ENCODE measurements around the gene GTF2H4.
A peak's percentile ranks its signal among the peaks of the same experiment; 100 is the strongest.
"Not testable (repeated sequence)": the region's sequence is repeated elsewhere in the genome, so short reads cannot be mapped to it uniquely, and the experiment has no call there.

GTF2H4 gene

DNA sequence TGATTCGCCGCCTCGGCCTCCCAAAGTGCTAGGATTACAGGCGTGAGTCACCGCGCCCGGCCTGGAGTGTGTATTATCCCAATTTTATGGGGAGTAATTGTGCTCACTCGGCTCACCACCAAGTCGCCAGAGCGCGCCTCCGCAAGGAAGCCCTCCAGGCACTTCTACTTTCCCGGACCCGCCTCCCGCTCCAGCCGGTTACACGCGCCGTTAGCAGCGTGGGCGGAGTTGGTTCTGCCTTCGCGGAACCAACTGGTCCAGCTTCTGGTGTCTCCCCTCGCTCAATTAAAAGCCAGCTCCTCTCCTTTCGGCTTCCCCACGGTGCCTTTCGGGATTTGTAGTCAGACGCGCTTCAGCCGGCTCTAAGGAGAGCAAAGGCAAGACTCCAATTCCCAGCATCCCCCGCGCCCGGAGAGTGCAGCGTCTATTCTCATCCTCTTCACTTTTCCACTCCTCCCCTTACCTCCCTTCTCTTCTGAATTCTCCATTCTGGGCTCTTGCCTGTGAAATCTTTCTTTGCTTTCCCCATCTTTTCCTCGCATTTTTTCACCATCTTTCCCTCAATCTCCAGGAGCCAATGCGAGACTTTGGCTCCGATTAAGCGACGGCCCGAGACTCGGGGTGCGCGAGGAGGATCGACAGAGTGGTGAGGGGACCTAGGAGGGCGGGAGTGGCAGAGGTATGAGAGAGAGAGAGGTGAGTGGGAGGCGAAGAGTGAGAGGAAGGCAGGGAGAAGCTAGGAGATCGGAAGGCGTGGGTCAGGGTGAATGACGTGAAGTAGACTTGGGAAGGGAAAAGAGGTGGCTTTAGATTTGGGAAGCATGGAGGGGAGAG, at the start of gene GTF2H4:
GTF2H4 (plus strand) TSS at position 450 of the 834 bp plus-strand sequence.
- FAIRE-seq, result no peak
- peak; percentile 95 for DNase-seq (ENCODE audit: low spot score)

DNA sequence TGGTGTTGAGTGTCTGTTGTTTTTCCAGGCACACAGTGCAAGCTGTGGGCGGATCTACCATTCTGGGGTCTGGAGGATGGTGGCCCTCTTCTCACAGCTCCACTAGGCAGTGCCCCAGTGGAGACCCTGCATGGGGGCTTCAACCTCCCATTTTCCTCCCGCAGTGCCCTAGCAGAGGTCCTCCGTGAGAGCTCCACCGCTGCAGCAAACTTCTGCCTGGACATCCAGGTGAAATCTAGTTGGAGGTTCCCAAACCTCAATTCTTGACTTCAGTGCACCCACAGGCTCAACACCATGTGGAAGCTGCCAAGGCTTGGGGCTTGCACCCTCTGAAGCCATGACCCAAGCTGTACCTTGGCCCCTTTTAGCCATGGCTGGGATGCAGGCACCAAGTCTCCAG, 48.3 kb upstream of the GTF2H4 start:
- not testable (repeated sequence) for DNase-seq (ENCODE audit: low spot score); FAIRE-seq

DNA sequence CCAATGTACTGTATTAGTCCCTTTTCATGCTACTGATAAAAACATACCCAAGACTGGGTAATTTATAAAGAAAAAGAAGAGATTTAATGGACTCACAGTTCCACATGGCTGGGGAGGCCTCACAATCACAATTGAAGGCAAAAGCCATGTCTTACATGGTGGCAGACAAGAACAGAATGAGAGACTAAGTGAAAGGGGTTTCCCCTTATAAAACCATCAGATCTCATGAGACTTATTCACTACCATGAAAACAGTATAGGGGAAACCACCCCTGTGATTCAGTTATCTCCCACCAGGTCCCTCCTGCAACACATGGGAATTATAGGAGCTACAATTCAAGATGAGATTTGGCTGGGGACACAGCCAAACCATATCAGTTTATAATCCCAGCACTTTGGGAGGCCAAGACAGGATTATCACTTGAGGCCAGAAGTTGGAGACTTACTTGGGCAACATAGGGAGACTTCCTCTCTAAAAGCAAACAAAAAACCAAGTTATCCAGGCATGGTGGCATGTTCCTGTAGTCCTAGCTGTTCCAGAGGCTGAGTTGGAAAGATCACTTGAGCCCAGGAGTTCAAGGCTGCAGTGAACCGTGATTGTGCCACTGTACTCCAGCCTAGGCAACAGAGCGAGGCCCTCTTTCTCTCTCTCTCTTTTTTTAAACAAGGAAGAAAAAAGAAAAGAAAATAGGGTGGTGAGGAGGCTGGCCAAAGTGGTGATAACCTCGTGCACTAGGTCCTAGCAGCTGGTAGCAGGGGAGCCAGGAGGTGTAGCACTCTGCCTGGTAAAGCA, 46.6 kb upstream of the GTF2H4 start:
- FAIRE-seq (no peak), DNase-seq (ENCODE audit: low spot score) (no peak)

DNA sequence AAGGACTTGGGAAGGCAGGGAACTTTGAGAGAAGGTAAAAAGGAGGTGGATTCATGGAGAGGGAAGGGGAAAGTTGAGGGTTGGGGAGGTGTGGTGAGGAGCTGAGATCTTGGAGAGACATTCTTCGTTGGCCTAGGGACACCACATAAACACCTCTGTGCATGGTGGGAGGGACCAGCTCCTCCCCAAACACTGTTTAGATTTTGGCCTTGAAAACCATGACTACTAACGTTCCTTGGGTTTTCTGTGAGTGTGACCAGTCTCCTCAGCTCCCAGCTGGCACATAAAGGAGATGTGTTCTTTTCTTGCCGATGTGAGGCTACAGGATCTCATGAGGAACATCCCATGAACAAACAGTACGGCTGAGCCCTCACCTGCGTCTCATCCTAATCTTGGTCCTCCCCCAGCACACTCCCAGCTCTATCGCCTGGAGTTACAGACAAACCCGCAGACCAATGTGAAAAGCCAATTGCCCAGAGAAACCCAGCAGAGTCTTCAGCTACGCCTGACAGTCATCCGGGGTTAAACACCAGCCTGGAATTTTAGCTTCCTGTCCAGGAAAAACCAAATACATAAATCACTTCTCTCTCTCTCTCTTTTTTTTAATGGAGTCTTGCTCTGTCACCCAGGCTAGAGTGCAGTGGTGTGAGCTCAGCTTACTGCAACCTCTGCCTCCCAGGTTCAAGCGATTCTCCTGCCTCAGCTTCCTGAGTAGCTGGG, 45.7 kb upstream of the GTF2H4 start:
- FAIRE-seq, result no peak

DNA sequence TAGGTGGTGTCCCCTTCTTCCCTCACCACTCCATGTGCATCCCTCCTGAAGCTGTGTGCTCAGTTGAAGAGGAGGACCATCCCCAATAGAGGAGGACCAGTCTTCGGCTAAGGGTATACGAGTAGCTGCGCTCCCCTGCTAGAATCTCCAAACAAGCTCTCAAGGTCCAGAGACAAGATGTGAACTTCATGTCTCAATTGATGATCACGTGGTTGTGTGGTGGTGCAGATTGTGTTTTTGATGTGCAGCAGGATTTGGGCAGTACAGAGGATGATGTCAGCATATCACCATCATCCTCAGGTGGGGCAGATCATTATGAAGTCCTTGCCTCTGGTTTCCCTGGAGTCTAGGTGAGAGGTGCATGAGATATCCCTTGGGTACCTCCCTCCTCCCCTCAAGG, 43.7 kb upstream of the GTF2H4 start:
- FAIRE-seq (no peak), DNase-seq (ENCODE audit: low spot score) (no peak)

More for the DNA sequence above, 45.7 kb upstream of the GTF2H4 start:
- DNase-seq (ENCODE audit: low spot score), result no peak

DNA sequence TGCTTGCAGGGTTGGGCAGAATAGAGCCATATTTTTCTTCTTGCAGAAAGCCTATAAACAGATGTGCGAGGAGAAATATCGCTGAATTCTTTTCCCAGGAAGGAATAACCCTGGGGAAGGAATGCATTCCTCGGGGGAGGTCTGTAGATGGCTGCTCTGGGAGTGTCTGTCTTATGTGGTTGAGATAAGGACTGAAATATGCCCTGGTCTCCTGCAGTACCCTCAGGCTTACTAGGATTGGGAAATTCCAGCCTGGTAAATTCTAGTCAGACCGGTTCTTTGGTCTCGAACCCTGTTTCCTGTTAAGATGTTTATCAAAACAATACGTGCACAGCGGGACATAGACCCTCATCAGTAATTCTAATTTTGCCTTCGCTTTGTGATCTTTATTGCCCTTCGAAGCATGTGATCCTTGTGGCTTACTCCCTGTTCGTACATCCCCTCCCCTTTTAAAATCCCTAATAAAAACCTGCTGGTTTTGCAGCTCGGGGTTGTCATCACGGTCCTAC, 38.7 kb upstream of the GTF2H4 start:
- DNase-seq (ENCODE audit: low spot score); FAIRE-seq: not testable (repeated sequence)

DNA sequence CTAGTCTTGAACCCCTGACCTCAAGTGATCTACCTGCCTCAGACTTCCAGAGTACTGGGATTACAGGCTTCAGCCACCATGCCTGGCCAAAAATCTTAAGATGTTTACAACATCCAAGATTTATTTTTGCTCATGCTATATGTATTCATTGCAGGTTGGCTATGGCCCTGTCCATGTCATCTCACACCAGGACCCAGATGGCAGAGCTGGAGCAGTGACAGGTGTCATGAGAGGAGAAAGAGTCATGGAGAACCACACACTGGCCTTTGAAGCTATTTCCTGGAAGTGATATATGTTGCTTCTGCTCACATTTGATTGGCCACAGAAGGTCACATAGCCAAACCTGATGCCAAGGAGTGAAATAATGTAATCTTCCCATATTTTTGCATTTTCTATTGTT, 37.5 kb upstream of the GTF2H4 start:
- FAIRE-seq, result no peak
- DNase-seq (ENCODE audit: low spot score), result no peak

DNA sequence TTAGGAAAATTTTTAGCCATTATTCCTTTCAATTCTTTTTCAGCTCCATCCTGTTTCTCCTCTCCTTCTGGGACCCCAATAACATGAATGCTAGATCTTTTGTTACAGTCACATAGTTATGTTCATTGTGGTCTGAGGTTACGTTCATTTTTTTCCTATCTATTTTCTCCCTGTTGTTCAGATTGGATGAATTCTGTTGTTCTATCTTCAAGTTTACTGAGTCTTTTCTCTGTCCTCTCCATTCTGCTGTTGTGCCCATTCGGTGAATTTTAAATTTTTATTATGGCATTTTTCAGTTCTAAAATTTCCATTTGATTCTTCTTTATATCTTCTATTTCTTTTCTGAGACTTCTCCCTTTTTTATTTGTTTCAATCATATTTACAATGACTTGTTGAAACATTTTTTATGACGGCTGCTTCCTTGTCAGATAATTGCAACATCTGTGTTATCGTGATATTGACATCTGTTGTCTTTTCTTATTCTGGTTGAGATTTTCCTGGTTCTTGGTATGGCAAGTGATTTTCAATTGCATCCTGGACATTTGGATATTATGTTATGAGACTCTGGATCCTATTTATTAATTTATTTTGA, 36.3 kb upstream of the GTF2H4 start:
- DNase-seq (ENCODE audit: low spot score) (no peak), FAIRE-seq (no peak)

DNA sequence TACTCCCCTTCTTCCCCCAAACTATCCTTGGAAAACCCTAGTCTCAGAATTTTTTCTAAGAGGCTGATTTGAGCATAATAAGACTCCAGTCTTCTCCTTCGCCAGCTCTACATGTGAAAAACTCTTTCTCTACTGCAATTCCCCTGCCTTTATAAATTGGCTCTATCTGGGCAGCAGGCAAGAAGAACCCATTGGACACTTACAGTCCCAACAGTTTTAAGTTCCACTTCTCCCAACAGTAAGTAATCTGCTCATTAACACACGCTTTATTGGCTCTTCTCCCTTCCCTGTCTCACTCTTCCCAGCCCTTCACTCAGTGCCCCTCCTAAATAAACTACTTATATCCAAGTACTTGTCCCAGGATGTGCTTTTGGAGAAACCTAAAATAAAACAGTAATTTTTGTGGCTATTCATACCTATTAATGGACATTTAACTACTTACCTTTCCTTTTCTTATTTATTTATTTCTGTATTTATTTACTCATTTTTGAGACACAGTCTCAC, 34.8 kb upstream of the GTF2H4 start:
- DNase-seq (ENCODE audit: low spot score) (no peak), FAIRE-seq (no peak)

DNA sequence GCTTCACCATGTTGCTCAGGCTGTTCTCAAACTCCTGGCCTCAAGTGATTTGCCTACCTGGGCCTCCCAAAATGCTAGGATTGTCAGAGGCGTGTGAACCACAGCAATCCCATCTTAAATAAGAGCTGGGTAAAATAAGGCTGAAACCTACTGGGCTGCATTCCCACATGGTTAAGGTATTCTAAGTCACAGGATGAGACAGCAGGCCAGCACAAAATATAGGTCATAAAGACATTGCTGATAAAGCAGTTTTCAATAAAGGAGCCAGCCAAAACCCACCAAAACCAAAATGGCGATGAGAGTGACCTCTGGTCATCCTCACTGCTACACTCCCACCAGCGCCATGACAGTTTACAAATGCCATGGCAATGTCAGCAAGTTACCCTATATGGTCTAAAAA, 34.2 kb upstream of the GTF2H4 start:
- not testable (repeated sequence) for FAIRE-seq; DNase-seq (ENCODE audit: low spot score)

DNA sequence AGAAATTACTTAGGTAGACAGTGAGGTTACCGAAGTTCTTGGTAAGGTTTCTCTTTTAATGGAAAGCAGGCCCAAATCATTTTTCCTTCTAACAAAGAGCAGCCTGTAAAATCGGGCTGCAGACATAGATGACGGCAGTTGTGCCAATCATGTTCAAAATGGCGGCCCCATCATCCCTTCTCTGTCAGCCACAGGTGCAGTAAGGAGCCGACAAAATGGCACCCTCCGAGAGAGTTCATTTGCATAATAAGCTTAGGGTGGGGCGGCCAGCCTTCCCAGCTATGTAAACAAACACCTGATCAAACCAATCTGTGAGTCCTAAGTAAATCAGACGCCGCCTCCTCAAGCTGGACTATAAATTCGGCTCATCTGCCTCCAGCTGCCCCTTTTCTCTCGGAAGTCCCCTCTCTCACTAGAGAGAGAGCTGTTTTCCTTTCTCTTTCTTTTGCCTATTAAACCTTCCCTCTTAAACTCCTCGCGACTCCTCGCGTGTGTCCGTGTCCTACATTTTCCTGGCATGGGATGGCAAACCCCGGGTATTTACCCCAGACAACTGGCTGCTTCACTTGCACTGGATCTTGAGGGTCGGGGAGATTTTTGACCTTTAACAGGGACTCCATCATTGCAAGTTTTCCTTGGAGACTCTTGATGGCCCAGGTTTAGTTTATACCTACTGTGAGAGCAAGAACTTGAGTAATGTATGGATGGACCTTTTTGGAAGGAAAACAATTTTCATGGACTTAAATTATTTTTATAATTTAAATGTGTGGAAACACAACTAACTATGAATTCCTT, 32.6 kb upstream of the GTF2H4 start:
- FAIRE-seq (no peak), DNase-seq (ENCODE audit: low spot score) (no peak)

DNA sequence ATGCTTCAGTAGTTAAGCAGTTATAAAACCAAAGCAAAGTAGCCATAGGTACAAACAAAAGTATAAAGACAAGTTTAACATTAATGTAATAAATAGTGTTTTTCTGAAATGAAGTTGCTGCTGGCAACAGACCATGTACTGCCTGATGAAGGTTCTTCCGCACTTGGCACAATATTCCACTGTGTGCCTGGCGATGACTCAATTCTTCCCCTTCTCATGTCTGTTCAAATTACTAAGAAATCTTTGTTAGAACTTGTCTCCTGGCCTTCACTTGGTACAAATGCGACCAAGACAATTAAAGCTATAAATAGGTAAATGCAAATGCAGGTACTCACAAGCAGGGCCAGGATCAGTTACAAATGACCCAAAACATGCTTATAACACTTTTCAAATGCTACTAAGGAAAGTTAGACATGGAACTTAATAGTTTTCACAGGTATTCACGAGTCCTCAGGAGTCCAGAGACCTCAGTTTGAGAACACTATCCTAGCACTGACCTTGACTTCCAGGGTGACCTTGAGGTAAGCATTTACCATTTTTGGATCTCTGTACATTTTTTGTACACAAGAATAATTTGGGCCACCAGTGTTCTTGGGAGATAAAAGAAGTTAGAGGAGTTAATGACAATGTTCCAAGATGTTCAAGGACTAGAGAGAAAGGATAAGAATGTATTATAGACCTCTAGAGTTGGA, 31.8 kb upstream of the GTF2H4 start:
- DNase-seq (ENCODE audit: low spot score) (peak; percentile 64), FAIRE-seq (no peak)

DNA sequence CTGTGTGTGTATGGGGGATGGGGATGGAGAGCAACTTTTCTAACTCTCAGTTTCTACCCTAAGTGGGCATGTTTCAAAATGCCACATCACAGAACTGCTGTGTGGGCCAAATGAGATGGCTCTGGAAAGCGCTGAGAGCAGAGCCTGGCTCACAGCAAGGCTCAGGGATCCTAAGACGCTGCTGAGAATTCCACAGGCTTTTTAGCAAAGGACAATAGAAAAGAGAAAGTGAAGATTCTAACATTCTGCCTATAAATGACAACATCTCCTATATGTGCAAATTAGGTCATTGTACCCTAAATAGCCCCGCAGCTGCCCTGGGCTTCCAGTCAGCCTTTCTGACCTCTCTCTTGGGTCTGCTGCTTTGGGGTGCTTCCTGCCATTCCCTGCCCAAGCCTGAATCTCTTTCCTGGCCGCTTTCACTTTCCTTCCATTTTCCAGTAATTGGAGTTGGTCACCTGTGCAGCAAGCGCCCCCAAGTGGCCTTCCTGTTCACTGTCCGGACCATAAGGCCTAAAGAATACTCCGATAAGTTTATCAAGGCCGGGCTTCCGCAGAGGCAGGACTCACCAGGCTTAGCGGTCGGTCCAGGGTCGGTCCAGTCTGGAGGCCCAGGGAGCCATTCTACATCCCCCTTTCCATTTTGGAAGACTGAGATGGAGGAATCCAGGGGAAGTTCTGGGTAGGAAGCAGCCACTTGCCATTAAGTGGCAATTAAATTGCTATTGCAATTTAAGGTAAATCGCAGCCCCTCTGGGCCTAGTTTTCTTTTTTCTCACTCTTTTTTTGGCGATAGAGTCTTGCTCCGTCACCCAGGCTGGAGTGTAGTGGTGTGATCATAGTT, 30.4 kb upstream of the GTF2H4 start:
- DNase-seq (ENCODE audit: low spot score) (peak; percentile 86), FAIRE-seq (no peak)

DNA sequence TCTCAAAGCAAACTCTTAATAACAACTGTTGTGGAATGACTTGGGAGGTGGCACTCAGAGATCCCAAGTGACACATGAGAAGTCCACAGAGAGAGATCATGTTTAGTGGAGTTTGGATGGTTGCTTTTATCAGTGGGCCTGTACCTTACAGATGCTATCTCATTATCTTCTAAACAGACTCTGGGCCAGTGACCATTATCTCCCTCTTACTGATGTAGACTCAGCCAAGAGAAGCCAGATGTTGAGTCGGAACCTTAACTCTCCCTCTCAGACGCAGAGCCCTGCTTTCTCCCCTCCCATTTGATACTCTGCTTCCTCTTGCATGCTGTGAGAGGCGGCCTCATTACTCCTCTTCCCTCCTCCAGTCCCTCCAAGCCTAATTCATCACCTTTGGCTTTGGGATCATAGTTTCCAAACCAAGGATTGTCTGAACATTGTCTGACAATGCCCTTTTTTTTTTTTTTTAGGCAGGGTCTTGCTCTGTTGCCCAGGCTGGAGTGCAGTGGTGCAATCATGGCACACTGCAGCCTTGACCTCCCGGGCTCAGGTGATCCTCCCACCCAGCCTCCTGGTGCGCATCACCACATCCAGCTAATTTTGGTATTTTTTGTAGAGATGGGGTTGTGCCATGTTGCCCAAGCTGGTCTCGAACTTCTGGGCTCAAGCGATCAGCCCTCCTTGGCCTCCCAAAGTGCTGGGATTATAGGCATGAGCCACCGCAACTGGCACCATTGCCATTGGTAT, 28.2 kb upstream of the GTF2H4 start:
- DNase-seq (ENCODE audit: low spot score), result no peak

DNA sequence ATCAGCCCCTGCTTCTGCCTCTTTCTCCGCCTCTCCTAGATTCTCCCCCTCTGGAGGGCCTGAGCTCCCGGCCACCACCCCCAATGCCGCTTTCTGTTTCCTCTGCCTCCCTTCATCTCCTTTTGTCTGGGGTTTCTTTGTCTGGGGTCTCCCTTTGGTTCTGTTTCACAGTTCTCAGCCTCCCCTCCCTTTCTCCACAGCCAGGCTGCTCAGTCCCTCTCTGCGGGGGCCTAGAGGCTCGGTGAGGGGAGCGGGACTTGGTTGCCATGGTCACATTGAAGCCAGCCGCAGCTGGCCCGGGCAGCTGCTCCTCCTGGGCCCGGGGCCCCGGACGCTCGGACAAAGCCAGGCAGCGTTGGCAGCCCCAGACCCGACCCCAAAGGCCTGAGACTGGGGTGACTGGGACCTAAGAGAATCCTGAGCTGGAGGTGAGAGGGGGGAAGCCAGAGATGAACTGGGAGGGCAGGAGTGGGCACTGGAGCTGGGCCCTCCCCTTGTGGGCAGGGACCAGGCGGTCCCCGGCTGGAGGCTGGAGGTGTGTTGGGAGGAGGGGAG, 27.2 kb upstream of the GTF2H4 start:
- DNase-seq (ENCODE audit: low spot score) (no peak), FAIRE-seq (no peak)

More for the DNA sequence above, 28.2 kb upstream of the GTF2H4 start:
- no peak for FAIRE-seq

DNA sequence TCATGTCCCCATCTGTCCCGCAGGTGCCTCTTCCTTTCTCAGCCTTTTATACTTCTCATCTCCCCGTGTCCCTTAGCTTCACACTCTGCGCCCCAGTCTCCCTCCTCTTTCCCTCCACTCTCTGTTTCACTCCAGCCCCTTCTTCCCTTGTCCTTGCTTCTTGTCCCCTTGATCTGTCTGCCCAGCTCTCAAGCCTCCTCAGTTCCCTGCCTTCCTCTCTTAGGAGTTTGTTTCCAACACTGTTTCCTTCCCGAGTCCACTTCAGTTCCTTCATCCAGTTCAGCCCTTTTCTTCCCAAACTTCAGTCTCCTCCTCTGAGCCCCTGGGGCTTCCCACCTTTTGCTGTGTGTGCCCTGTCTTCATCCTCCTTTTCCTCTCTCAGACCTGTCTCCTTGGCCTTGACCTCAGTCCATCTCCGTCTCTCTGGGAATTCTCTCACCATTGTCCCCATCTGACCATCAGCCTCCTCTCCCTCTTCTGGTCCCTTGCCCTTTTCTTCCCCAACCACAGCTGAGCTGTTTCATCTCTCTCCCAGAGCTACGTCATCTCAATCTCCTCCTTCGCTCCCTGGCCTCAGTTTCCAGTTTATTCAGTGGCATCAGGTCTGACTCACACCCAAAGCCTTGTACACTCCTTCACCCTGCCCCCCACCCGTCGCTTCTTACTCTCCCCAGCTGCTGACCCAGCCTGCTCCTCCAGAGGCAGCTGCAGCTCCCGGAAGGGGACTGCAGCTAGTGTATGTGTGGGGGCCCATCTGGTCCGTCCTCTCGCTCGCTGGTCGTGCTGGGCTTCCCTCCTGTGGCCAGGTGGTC, 26.4 kb upstream of the GTF2H4 start:
- no peak for FAIRE-seq

More for the DNA sequence above, 26.4 kb upstream of the GTF2H4 start:
- peak; percentile 47 for DNase-seq (ENCODE audit: low spot score)
